Kidney (tissue), 14 donors: Measurements from ENCODE around the gene TRAPPC13. TPM values are rescaled to one million over a fixed set of nuclear protein-coding genes. Genes with fewer than 3 reads are reported as not detected.

Experiments used
- DNase-seq, 5 donors: peaks; one replicate each; pipeline ENCODE4 v3.0.0-alpha.2; 2013 to 2020
- FAIRE-seq: peaks from 2 replicates; lab custom pipeline; 2012; peaks lifted over from hg19 to GRCh38; lab: Jason Lieb, UNC
- H3K27ac ChIP-seq, 2 donors: one replicate each; pipeline ENCODE4 v1.7.0; 2013; ENCODE audit warnings: low read depth in 2 of 2, low read length in 2 of 2, inconsistent platforms in 1 of 2
- H3K27me3 ChIP-seq: one replicate; pipeline ENCODE4 v1.7.1; 2013; ENCODE audit warnings: low read length, inconsistent platforms; ENCODE audit not compliant: control insufficient read depth, insufficient read depth
- H3K36me3 ChIP-seq, 3 donors: one replicate each; pipeline versions ENCODE4 v1.7.0 to v1.7.1; 2013; ENCODE audit warnings: low read length in 3 of 3, control low read depth in 1 of 3, inconsistent platforms in 1 of 3; ENCODE audit not compliant: insufficient read depth in 3 of 3, control insufficient read depth in 2 of 3
- H3K4me1 ChIP-seq, 3 donors: one replicate each; pipeline versions ENCODE4 v1.7.0 to v1.7.1; 2013; ENCODE audit warnings: low read length in 3 of 3, inconsistent platforms in 1 of 3, low read depth in 1 of 3; ENCODE audit not compliant: control insufficient read depth in 2 of 3, insufficient read depth in 2 of 3
- H3K4me3 ChIP-seq, 3 donors: one replicate each; pipeline versions ENCODE4 v1.7.0 to v1.8.1; 2013; ENCODE audit warnings: low read length in 3 of 3, control low read depth in 1 of 3, inconsistent platforms in 1 of 3
- H3K9ac ChIP-seq, 3 donors: one replicate each; pipeline versions ENCODE4 v1.7.0 to v1.7.1; 2013; ENCODE audit warnings: low read length in 3 of 3, control low read depth in 1 of 3, inconsistent platforms in 1 of 3
- H3K9me3 ChIP-seq, 3 donors: one replicate each; pipeline versions ENCODE4 v1.7.0 to v1.7.1; 2013; ENCODE audit warnings: low read length in 3 of 3, control low read depth in 1 of 3, inconsistent platforms in 1 of 3; ENCODE audit not compliant: control insufficient read depth in 2 of 3, insufficient read depth in 1 of 3
- intact Hi-C: fragments of 100-400 bp; cut with DNase I; formaldehyde crosslinking; loops from one replicate; pipeline ENCODE4 v1.11.1; 2022
- polyA plus RNA-seq: library from polyadenylated mRNA; stranded (reverse); fragments of 350-450 nt; fragmentation: Illumina TruSeq; extraction: RNeasy Lipid Tissue Mini Kit (QIAGEN cat#74804); gene quantifications from one replicate; pipeline ENCODE4 v1.2.3, GENCODE V29; 2014; ENCODE audit warnings: low read depth, low replicate concordance; ENCODE audit not compliant: insufficient read depth
- total RNA-seq: library from RNA; stranded (reverse); fragmentation: NEBNext Ultra II Directional; extraction: Animal tissue kit (Norgen Biotek cat#: 25700); gene quantifications from one replicate; pipeline ENCODE4 v1.2.1, GENCODE V29; 2021
- TF ChIP-seq, protein P1 (sequence below): IDR thresholded peaks from 3 replicates; pipeline ENCODE4 v1.5.1; 2012; ENCODE audit warnings: mild to moderate bottlenecking, moderate library complexity, borderline replicate concordance; ENCODE audit not compliant: insufficient read depth; ENCODE audit errors: extremely low read depth
- donor health status: control.
- donor health status: control.
- donor health status: control.
- donor health status: control.
- donor health status: control.
- donor health status: DM: yes; HTN: yes; CAD: no.
- donor health status: Normal renal cell carcinoma (clear cell type).

TRAPPC13 gene
- total and polyA plus RNA-seq, 2 donors from 2014 or later = 22.0 to 24.3 TPM

DNA sequence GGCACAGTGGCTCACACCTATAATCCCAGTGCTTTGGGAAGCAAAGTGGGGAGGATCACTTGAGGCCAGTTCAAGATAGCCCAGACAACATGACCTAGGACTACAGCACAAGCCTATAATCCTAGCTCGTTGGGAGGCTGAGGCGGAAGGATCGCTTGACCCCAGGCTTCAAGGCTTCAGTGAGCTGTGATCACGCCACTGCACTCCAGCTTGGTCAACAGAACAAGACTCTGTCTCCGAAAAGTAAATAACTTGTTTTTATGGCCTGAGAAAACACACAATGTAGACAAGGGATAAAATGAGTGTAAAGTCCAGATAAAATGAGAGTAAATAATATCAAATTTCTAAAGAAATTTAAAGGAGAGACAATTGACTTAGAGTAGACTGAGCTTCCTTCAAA is 26.3 kb downstream of the TRAPPC13 start:
- TF ChIP-seq, protein P1, sequence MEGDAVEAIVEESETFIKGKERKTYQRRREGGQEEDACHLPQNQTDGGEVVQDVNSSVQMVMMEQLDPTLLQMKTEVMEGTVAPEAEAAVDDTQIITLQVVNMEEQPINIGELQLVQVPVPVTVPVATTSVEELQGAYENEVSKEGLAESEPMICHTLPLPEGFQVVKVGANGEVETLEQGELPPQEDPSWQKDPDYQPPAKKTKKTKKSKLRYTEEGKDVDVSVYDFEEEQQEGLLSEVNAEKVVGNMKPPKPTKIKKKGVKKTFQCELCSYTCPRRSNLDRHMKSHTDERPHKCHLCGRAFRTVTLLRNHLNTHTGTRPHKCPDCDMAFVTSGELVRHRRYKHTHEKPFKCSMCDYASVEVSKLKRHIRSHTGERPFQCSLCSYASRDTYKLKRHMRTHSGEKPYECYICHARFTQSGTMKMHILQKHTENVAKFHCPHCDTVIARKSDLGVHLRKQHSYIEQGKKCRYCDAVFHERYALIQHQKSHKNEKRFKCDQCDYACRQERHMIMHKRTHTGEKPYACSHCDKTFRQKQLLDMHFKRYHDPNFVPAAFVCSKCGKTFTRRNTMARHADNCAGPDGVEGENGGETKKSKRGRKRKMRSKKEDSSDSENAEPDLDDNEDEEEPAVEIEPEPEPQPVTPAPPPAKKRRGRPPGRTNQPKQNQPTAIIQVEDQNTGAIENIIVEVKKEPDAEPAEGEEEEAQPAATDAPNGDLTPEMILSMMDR = no peak
- Histone ChIP-seq H3K27me3 (no peaks in the 10 kb centered on the region), H3K27ac (no peak overlapping the region), H3K9ac (no peak overlapping the region), H3K4me3 (no peak overlapping the region), H3K9me3 (no peaks in the 10 kb centered on the region), H3K4me1 (no peaks in the 10 kb centered on the region), H3K36me3 (peaks cover 0 to 4% (median 3%) of the 10 kb centered on the region in 3 donors)
- intact Hi-C loops = no loop called here
- FAIRE-seq (no peak), DNase-seq (no peak)

- Histone ChIP-seq H3K9me3 (no peaks in the 10 kb centered on the region), H3K4me3 (no peak overlapping the region), H3K4me1 (no peaks in the 10 kb centered on the region), H3K27ac (no peak overlapping the region), H3K36me3 (peaks cover 3 to 4% (median 3%) of the 10 kb centered on the region in 3 donors), H3K27me3 (no peaks in the 10 kb centered on the region), H3K9ac (no peak overlapping the region)
- no peak for DNase-seq
- TF ChIP-seq, protein P1 = no peak
- FAIRE-seq = no peak
- intact Hi-C loops = no loop called here
Observed at GRCh38 chr5:65654713-65655112, 29.9 kb downstream of the TRAPPC13 start.

DNA sequence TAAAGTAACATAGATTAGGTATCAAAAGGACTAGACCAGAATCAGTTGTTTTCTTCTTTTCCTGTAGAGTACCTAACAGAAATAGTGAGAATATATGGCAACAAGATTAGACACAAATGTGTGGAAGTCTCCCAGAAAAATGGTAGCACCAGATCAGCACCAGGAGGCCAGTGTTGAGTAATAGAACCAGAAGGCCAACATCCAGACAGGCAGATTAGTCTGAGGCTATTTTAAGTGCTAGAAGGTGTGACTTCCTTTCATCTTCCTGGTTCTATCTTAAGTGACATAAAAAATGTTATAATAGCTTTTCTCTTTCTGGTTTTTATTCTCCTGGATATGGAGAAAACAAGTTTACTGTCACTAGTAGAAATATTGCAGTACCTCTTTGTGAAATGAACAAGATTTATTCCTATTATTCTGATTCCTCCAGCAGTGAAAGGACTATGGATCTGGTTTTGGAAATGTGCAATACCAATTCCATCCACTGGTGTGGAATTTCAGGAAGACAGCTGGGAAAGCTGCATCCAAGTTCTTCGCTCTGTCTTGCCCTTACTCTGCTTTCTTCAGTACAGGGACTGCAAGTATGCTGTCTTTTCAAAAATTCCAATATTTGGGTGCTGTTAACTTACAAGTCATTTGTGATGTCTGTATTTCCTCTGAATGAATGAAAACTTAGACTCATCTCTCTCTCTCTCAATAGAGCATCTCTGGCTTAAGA is 39.1 kb downstream of the TRAPPC13 start:
- H3K27me3 ChIP-seq = no peaks in the 10 kb centered on the region
- H3K36me3 ChIP-seq = peaks cover under 1 to 12% (median 3%) of the 10 kb centered on the region in 3 donors
- DNase-seq (peak in 2 of 5 donors; percentile 6 to 7), FAIRE-seq (no peak)
- TF ChIP-seq, protein P1 = peak; percentile 26
- H3K9me3 ChIP-seq = no peaks in the 10 kb centered on the region
- H3K4me1 ChIP-seq = no peaks in the 10 kb centered on the region
- no peak overlapping the region for H3K4me3 ChIP-seq
- intact Hi-C loops = no loop called here
- no peak overlapping the region for H3K27ac ChIP-seq
- H3K9ac ChIP-seq = no peak overlapping the region
